WERI-Rb-1 (cell line): ENCODE results near the gene KRTAP3-1.

Experiments
- DNase-seq: peaks from one replicate; pipeline ENCODE4 v3.0.0-alpha.2; 2020
- H3K27ac ChIP-seq: fragments of 250-450 bp; sonication (Bioruptor Pico); 2 replicates; pipeline ENCODE4 v1.5.1; 2020; ENCODE audit warnings: mild to moderate bottlenecking, moderate library complexity
- H3K27me3 ChIP-seq: fragments of 250-450 bp; sonication (Bioruptor Pico); 2 replicates; pipeline ENCODE4 v1.5.1; 2021; ENCODE audit warnings: mild to moderate bottlenecking, low read depth, moderate library complexity; ENCODE audit not compliant: insufficient read depth, severe bottlenecking
- H3K36me3 ChIP-seq: fragments of 250-450 bp; sonication (Bioruptor Pico); 2 replicates; pipeline ENCODE4 v1.5.1; 2020; ENCODE audit warnings: mild to moderate bottlenecking, moderate library complexity
- H3K4me3 ChIP-seq: 2 replicates; pipeline ENCODE4 v1.5.1; 2011; ENCODE audit warnings: low read depth, mild to moderate bottlenecking, control low read depth, low read length
- H3K9me3 ChIP-seq: fragments of 250-450 bp; sonication (Bioruptor Pico); 2 replicates; pipeline ENCODE4 v1.5.1; 2021; ENCODE audit warnings: mild to moderate bottlenecking, moderate library complexity; ENCODE audit not compliant: severe bottlenecking
- TF ChIP-seq, protein P1 (sequence below): IDR thresholded peaks from 2 replicates; pipeline ENCODE4 v1.5.1; 2011; ENCODE audit warnings: low read depth, mild to moderate bottlenecking, control low read depth, inconsistent platforms, low read length

The KRTAP3-1 gene

DNA sequence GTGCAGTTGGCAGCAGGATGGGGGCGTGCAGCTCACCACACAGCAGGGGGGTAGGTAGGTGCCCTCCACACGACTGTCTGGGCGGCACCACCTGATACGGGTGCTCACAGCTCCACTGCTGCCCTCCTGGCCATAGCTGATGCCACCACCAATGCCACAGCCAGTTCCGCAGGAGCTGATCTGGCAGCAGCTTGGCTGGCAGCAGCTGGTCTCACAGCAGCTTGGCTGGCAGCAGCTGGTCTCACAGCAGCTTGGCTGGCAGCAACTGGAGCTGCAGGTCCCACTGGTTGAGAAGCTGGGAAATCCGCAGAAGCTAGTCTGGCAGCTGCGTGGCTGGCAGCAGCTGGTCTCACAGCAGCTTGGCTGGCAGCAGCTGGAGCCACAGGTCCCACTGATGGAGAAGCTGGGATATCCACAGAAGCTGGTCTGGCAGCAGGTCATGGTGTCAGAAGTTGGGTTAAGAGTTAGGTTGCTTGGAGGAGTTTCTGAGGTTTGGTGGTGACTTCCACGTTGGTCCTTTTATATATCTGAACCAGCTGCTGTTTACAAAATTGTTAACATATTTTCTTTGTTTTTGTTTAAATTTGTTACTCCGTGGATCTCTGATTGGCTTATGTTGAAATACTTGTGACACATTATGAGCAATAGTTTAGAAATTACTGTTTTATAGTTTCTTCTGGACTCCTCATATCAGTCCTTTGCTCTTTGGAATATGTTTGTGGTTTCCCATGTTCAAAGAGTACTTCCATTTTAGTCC lies 18.0 kb upstream of the KRTAP3-1 start, which contains the start of gene KRTAP1-5:
KRTAP1-5 (minus strand) TSS at position 494 of the 757 bp plus-strand sequence; CDS start at position 441, 53 bp downstream.
- no peaks in the 10 kb centered on the region for H3K9me3 ChIP-seq
- no peak within 1 kb of the TSS for H3K4me3 ChIP-seq
- H3K27ac ChIP-seq: no peak within 1 kb of the TSS
- H3K27me3 ChIP-seq: no peaks in the 10 kb centered on the region
- H3K36me3 ChIP-seq: no peaks in the 10 kb centered on the region
- TF ChIP-seq, protein P1, sequence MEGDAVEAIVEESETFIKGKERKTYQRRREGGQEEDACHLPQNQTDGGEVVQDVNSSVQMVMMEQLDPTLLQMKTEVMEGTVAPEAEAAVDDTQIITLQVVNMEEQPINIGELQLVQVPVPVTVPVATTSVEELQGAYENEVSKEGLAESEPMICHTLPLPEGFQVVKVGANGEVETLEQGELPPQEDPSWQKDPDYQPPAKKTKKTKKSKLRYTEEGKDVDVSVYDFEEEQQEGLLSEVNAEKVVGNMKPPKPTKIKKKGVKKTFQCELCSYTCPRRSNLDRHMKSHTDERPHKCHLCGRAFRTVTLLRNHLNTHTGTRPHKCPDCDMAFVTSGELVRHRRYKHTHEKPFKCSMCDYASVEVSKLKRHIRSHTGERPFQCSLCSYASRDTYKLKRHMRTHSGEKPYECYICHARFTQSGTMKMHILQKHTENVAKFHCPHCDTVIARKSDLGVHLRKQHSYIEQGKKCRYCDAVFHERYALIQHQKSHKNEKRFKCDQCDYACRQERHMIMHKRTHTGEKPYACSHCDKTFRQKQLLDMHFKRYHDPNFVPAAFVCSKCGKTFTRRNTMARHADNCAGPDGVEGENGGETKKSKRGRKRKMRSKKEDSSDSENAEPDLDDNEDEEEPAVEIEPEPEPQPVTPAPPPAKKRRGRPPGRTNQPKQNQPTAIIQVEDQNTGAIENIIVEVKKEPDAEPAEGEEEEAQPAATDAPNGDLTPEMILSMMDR: no peak
- DNase-seq: no peak

DNA sequence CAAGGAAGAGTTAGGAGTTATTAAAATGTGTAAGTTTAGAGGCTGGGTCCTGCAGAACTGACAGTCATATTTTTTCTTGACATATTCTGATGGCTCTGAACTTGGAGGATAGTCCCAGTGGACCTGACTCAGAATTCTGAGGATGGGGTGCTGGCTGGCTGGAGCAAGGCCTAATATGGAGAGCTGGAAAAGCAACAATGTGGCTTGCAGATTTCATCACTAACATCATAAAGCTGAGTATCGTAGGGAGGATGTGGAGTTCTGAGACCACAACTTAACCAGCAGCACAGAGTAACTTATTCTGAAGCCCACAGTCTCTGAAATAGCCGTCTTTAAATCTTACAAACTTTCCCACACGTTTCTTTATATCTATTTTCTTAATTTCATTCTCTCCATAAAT lies 15.8 kb upstream of the KRTAP3-1 start:
- Histone ChIP-seq H3K4me3 (no peak overlapping the region), H3K27ac (no peak overlapping the region), H3K36me3 (no peaks in the 10 kb centered on the region), H3K9me3 (peaks cover 3% of the 10 kb centered on the region), H3K27me3 (no peaks in the 10 kb centered on the region)
- DNase-seq: no peak
- TF ChIP-seq, protein P1: no peak

DNA sequence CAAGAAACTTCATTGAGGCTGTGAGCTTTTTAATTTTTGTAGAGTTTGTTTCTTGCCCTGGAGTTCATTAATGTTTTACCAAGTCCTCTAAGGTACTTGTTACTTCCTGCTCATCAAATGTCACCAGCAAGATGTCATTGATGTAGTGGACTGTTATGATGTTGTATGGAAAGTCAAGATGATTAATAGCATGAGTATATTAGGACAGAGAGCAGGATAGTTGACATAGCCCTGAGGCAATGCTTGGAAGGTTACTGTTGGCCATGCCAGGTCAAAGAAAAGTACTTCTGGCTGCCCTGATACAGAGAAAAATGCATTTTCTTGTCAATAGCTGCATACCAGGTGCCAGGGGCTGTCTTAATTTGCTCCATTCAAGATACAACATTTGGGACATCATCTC lies 11.4 kb upstream of the KRTAP3-1 start:
- H3K4me3 ChIP-seq: no peak overlapping the region
- H3K27me3 ChIP-seq: no peaks in the 10 kb centered on the region
- no peaks in the 10 kb centered on the region for H3K36me3 ChIP-seq
- DNase-seq: no peak
- peaks cover 3% of the 10 kb centered on the region for H3K9me3 ChIP-seq
- no peak overlapping the region for H3K27ac ChIP-seq
- TF ChIP-seq, protein P1: no peak

DNA sequence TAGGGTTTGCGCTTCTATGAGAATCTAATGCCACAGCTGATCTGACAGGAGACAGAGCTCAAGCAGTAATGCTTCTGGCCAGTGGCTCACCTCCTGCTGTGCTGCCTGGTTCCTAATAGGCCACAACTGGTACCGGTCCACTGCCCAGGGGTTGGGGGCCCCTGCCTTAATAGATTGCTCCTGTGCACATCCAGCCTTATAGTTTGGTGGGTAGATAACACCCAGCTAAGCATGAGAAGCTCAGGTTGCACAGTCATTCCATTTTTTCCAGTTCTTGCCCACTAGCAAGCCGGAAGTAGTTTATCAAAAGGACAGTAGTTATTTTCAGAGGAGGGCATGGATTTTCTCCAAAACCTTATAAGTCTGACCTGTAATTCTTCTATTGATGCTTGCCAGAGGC lies 10.5 kb upstream of the KRTAP3-1 start:
- DNase-seq: no peak
- no peak overlapping the region for H3K27ac ChIP-seq
- H3K27me3 ChIP-seq: no peaks in the 10 kb centered on the region
- no peak overlapping the region for H3K4me3 ChIP-seq
- H3K36me3 ChIP-seq: no peaks in the 10 kb centered on the region
- TF ChIP-seq, protein P1: no peak
- peaks cover 3% of the 10 kb centered on the region for H3K9me3 ChIP-seq

DNA sequence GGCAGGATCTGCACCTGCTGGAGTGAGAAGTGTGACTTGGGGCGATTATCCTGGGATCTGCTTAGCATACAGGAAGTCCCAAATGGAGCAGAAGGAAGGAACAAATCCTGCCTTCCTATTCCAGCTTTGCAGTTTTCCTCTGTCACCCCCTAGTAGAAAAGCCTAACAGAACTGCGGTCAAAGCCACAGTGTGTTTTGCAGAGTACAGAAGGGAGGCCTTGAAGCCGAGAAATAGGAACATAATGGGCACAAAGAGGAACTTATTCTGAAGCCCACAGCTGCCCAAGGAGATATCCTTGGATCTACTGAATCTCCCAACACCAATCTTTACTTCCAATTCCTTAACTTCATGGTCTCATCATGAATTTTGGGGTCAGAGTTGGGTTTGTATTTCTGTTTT lies 9.6 kb upstream of the KRTAP3-1 start:
- Histone ChIP-seq H3K4me3 (no peak overlapping the region), H3K9me3 (peaks cover 3% of the 10 kb centered on the region), H3K36me3 (no peaks in the 10 kb centered on the region), H3K27ac (no peak overlapping the region), H3K27me3 (no peaks in the 10 kb centered on the region)
- DNase-seq: no peak
- TF ChIP-seq, protein P1: no peak
